Psoas muscle (tissue), 8 donors: ENCODE data around the gene BTK. TPM values are rescaled to one million over a fixed set of nuclear protein-coding genes. Genes with fewer than 3 reads are reported as not detected.

Source experiments
- ATAC-seq, 4 donors: fragments of 200-7000 bp; cut with Tn5 transposase; one replicate each; pipeline ENCODE4 v1.9.1; 2020; ENCODE audit warnings: moderate library complexity in 3 of 4, mild to moderate bottlenecking in 2 of 4
- DNase-seq, 2 donors: peaks; one replicate each; pipeline ENCODE4 v3.0.0-alpha.2; 2020
- H3K27ac ChIP-seq: fragments of 200-600 bp; one replicate; pipeline ENCODE4 v1.8.0; 2022
- H3K27me3 ChIP-seq, 3 donors: fragments of 200-600 bp in 1 of 3; one replicate each; pipeline versions ENCODE4 v1.6.1 to v1.8.0; 2013 to 2022; ENCODE audit warnings: low read length in 2 of 3, mild to moderate bottlenecking in 2 of 3, moderate library complexity in 1 of 3; ENCODE audit not compliant: insufficient read depth in 3 of 3
- H3K36me3 ChIP-seq, 2 donors: fragments of 200-600 bp in 1 of 2; one replicate each; pipeline versions ENCODE4 v1.6.1 to v1.8.0; 2013 to 2022; ENCODE audit warnings: low read depth in 1 of 2, mild to moderate bottlenecking in 1 of 2, moderate library complexity in 1 of 2; ENCODE audit not compliant: insufficient read depth in 1 of 2
- H3K4me1 ChIP-seq: fragments of 200-600 bp; one replicate; pipeline ENCODE4 v1.8.0; 2022
- H3K4me3 ChIP-seq: fragments of 200-600 bp; one replicate; pipeline ENCODE4 v1.8.0; 2022; ENCODE audit warnings: mild to moderate bottlenecking
- H3K9me3 ChIP-seq: fragments of 200-600 bp; one replicate; pipeline ENCODE4 v1.8.0; 2022
- CTCF ChIP-seq: fragments of 200-600 bp; IDR thresholded peaks from one replicate; pipeline ENCODE4 v1.8.0; 2022; ENCODE audit warnings: antibody characterized with exemption
- WGBS, 3 donors: extraction: QIAGEN DNeasy Blood & Tissue Kit; methylation state at CpG; one replicate each; pipeline versions ENCODE4 v1.1.6 to v1.1.7; 2013; 5-methylcytosine and 5-hydroxymethylcytosine counted together
- intact Hi-C, 2 donors: fragments of 100-400 bp; cut with DNase I; formaldehyde crosslinking; loops; one replicate each; pipeline versions ENCODE4 v1.11.0 to v1.14.2; 2022
- polyA plus RNA-seq, 3 donors: library from polyadenylated mRNA; stranded (reverse); fragments of 200-250 nt; gene quantifications; one replicate each; pipeline ENCODE4 v1.2.3, GENCODE V29; 2013
- total RNA-seq, 4 donors: library from RNA; stranded (reverse); fragmentation: NEBNext Ultra II Directional in 2 of 4; extraction: Animal tissue kit (Norgen Biotek cat#: 25700) in 2 of 4; gene quantifications; one replicate each; pipeline versions ENCODE4 v1.2.1 to v1.2.4, GENCODE V29; 2021 to 2023
- donor health status: healthy with polysubstance abuse.
- donor health status: DM: no; HTN: no; CAD: no; lungs with moderate emphysema.
- donor health status: Bipolar disorder and iron deficiency.
- donor health status: healthy.
- donor health status: DM: yes; HTN: yes; CAD: no.
- donor health status: DM: no; HTN: no; CAD: no.
- donor health status: DM: no; HTN: no; CAD: no.
- donor health status: DM: yes; HTN: yes; CAD: no.

BTK gene
- total and polyA plus RNA-seq, 7 donors = 0.27 to 2.0 (median 0.81) TPM

- Histone ChIP-seq H3K9me3 (no peaks in the 10 kb centered on the region), H3K4me1 (no peaks in the 10 kb centered on the region), H3K27ac (no peak overlapping the region), H3K4me3 (no peak overlapping the region), H3K27me3 (peaks cover 0 to 6% (median 0%) of the 10 kb centered on the region in 3 donors), H3K36me3 (peaks cover 0 to 72% of the 10 kb centered on the region in 2 donors)
- ATAC-seq (no peak), DNase-seq (no peak)
- WGBS, 3 donors = 74 to 96% (median 91%) methylated on average over 4 of the region's 4 CpGs
- intact Hi-C loops = no loop called here
- TF ChIP-seq CTCF = no peak
Observed at GRCh38 chrX:101398694-101399093, 12.7 kb upstream of the BTK start.

GRCh38 chrX:101397779-101398178 is 11.8 kb upstream of the BTK start:
- no peaks in the 10 kb centered on the region for H3K4me1 ChIP-seq
- ATAC-seq (no peak), DNase-seq (no peak)
- intact Hi-C loops = no loop called here
- TF ChIP-seq CTCF = no peak
- no peak overlapping the region for H3K4me3 ChIP-seq
- H3K9me3 ChIP-seq = no peaks in the 10 kb centered on the region
- H3K27ac ChIP-seq = no peak overlapping the region
- H3K36me3 ChIP-seq = peaks cover 0 to 72% of the 10 kb centered on the region in 2 donors
- H3K27me3 ChIP-seq = peaks cover 0 to 11% (median 0%) of the 10 kb centered on the region in 3 donors
- 52 to 65% (median 65%) methylated on average over 4 of the region's 4 CpGs for WGBS, 3 donors

GRCh38 chrX:101395789-101396188 is 9.8 kb upstream of the BTK start:
- Histone ChIP-seq H3K4me3 (no peak overlapping the region), H3K27me3 (peaks cover 0 to 11% (median 0%) of the 10 kb centered on the region in 3 donors), H3K4me1 (peaks cover 6% of the 10 kb centered on the region), H3K27ac (no peak overlapping the region), H3K9me3 (no peaks in the 10 kb centered on the region), H3K36me3 (peaks cover 0 to 70% of the 10 kb centered on the region in 2 donors)
- DNase-seq (no peak), ATAC-seq (no peak)
- no peak for TF ChIP-seq CTCF
- WGBS, 3 donors = 89 to 93% (median 92%) methylated on average over 1 of the region's 1 CpG
- intact Hi-C loops = no loop called here

- H3K9me3 ChIP-seq = no peaks in the 10 kb centered on the region
- no peak for ATAC-seq
Observed at GRCh38 chrX:101394372-101394771, 8.4 kb upstream of the BTK start.

More at GRCh38 chrX:101394372-101394771, 8.4 kb upstream of the BTK start:
- Histone ChIP-seq H3K27ac (no peak overlapping the region), H3K4me1 (peaks cover 6% of the 10 kb centered on the region), H3K27me3 (peaks cover 0 to 5% (median 0%) of the 10 kb centered on the region in 3 donors), H3K36me3 (peaks cover 0 to 60% of the 10 kb centered on the region in 2 donors), H3K4me3 (no peak overlapping the region)
- intact Hi-C loops = no loop called here
- TF ChIP-seq CTCF = no peak
- DNase-seq = no peak
